LNCaP clone FGC (cell line): ENCODE results near the gene NBPF3.
"Not testable (repeated sequence)": the region's sequence is repeated elsewhere in the genome, so short reads cannot be mapped to it uniquely, and the experiment has no call there.

Source experiments
- DNase-seq: peaks from one replicate; pipeline ENCODE4 v3.0.0-alpha.2; 2011; ENCODE audit warnings: low read depth
- H3K4me3 ChIP-seq: 2 replicates; pipeline ENCODE4 v1.5.1; 2011; ENCODE audit warnings: mild to moderate bottlenecking, low read depth, low read length, control low read depth
- CTCF ChIP-seq: IDR thresholded peaks from 2 replicates; pipeline ENCODE4 v1.5.1; 2012; ENCODE audit warnings: mild to moderate bottlenecking; ENCODE audit not compliant: control insufficient read depth, insufficient read depth; ENCODE audit errors: extremely low read depth

The NBPF3 gene

DNA sequence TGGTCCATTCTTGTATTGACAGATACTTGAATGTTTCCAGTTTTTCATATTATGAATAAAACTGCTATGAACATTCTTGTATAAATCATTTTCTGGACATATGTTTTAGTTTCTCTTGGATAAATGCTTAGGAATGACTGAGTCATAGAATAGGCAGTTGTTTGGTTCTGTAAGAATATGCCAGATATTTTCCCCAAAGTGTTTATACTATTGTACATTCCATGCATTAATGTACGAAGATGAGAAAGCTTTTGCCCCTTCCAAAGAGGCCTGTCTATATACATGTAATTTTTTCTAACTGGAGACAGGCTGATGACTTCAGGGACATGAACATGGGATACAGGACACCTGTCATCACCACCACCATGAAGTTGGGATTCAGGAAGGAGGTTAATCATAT is 11.3 kb downstream of the NBPF3 start:
- no peak for DNase-seq
- no peak for TF ChIP-seq CTCF
- no peak overlapping the region for H3K4me3 ChIP-seq

GRCh38 chr1:21451981-21452411 is 12.1 kb downstream of the NBPF3 start:
- no peak for TF ChIP-seq CTCF
- no peak overlapping the region for H3K4me3 ChIP-seq
- DNase-seq = no peak

- DNase-seq, H3K4me3 ChIP-seq: not testable (repeated sequence)
These were observed 14.2 kb downstream of the NBPF3 start for GRCh38 chr1:21453964-21454614.

DNA sequence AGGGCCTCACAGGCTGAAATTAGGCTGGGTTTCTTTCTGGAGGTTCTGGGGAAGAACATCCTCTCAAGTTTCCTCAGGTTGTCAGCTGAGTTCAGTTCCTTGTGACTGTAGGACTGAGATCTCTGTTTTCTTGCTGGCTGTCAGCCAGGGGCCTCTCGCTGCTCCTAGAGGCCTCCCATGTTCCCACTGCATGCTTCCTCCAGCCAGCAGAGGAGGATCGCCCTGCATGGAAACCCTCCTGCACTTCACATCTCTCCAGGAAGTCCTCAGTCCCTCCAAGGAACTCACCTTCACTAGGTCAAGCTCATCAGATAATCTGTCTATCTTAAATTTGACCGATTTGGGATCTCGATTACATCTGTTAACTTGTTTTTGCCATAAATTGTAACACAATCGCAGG is 15.0 kb downstream of the NBPF3 start:
- DNase-seq, H3K4me3 ChIP-seq: not testable (repeated sequence)

GRCh38 chr1:21457654-21458053 is 17.7 kb downstream of the NBPF3 start:
- no peak for DNase-seq
- no peak for TF ChIP-seq CTCF
- no peak overlapping the region for H3K4me3 ChIP-seq

DNA sequence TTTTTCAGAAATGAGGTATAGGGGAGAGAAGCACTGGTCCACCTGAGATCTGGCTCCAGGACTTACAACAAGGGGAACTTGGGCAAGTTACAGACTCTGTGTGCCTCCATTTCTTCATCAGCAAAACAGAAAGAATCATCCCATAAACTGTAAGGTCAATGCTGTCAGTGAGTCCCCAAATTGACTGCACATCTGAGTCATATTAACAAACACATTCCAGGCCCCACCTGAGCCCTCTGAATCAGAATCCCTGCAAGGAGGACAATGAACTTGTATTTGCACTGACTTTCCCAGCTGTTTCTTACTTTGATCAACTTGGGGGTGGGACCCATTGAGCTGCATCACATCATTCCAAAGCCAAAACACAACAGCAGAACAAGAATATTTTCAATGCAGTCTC is 25.2 kb downstream of the NBPF3 start:
- not testable (repeated sequence) for H3K4me3 ChIP-seq, DNase-seq

DNA sequence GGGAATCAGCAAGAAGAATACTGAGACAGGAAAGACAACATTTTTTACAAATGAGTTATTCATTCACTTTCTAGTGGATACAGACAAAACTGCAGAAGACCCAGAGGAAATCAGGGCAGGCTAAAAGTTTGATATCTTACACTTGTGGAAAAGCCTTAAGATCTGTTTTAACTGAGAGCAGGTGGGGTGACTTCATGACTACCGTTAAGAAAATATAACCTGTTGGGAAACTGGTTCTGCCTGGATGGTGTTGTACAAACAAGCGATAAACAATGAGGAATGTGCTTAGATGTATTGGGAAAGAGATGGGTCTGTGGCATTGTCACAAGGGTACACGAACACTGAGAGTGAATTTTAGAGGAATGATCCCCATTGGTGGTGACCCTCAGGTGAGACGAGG is 28.0 kb downstream of the NBPF3 start:
- not testable (repeated sequence) for DNase-seq, H3K4me3 ChIP-seq

- DNase-seq = no peak
- TF ChIP-seq CTCF = no peak
- H3K4me3 ChIP-seq = no peak overlapping the region
These were observed 28.7 kb downstream of the NBPF3 start for GRCh38 chr1:21468599-21468998.

- no peak for TF ChIP-seq CTCF
- H3K4me3 ChIP-seq = no peak overlapping the region
- DNase-seq = no peak
These were observed 29.6 kb downstream of the NBPF3 start for GRCh38 chr1:21469581-21469980.
